HepG2 (cell line): ENCODE data around the gene ATIC. TPM values are rescaled to one million over a fixed set of nuclear protein-coding genes. Genes with fewer than 3 reads are reported as not detected.
A peak's percentile ranks its signal among the peaks of the same experiment; 100 is the strongest.
"Not testable (repeated sequence)": the region's sequence is repeated elsewhere in the genome, so short reads cannot be mapped to it uniquely, and the experiment has no call there.

Experiments
- ATAC-seq: fragments of 200-7000 bp; cut with Tn5 transposase; 3 replicates; pipeline ENCODE4 v1.9.1; 2020; ENCODE audit warnings: mild to moderate bottlenecking, moderate library complexity
- BruUV-seq: library from RNA; stranded (reverse); fragments of 400-500 nt; replicated peaks from 2 replicates; lab custom pipeline; 2021; lab: Mats Ljungman, UMichigan
- CTCF ChIA-PET: fragments of 300-600 bp; formaldehyde crosslinking; extraction: SDS; loops from one replicate; lab custom pipeline; 2021; ENCODE audit warnings: low total read pairs, inconsistent platforms, low intra/inter-chr PET ratio; lab: Yijun Ruan, JAX
- POLR2A ChIA-PET: fragments of 350-600 bp; sonication (Branson Sonifier 250); formaldehyde crosslinking; loops from one replicate; lab custom pipeline; 2020; ENCODE audit warnings: antibody characterized with exemption, inconsistent platforms; lab: Yijun Ruan, JAX
- DNase-seq: peaks from one replicate; pipeline ENCODE4 v3.0.0-alpha.2; 2015; ENCODE audit warnings: low spot score
- FAIRE-seq: peaks from 3 replicates; lab custom pipeline; 2011; peaks lifted over from hg19 to GRCh38; lab: Jason Lieb, UNC
- H2AFZ ChIP-seq: one replicate; pipeline ENCODE4 v1.6.1; 2011; ENCODE audit warnings: low read length, inconsistent platforms
- H3K27ac ChIP-seq: fragments of 300-600 bp; 3 replicates; pipeline ENCODE4 v1.8.0; 2011; ENCODE audit warnings: mixed run types, mild to moderate bottlenecking, mixed read lengths, low read length, inconsistent platforms; ENCODE audit not compliant: insufficient read depth; ENCODE audit errors: extremely low read length
- H3K27me3 ChIP-seq, 2 experiments: fragments of 200-600 bp in 1 of 2; 2 replicates in 1 of 2; 3 replicates in 1 of 2; pipeline versions ENCODE4 v1.6.0 to v1.8.0; 2011; ENCODE audit warnings: low read length in 2 of 2, mild to moderate bottlenecking in 2 of 2, moderate library complexity in 2 of 2, inconsistent platforms in 1 of 2; ENCODE audit not compliant: insufficient read depth in 2 of 2, control insufficient read depth in 1 of 2
- H3K36me3 ChIP-seq, 2 experiments: fragments of 200-600 bp in 1 of 2; replicated peaks in 1 of 2; 2 replicates in 1 of 2; 3 replicates in 1 of 2; pipeline versions ENCODE4 v1.5.1 to v1.8.0; 2011; ENCODE audit warnings: low read length in 2 of 2, inconsistent platforms in 1 of 2; ENCODE audit not compliant: insufficient read depth in 2 of 2, control insufficient read depth in 1 of 2
- H3K4me1 ChIP-seq: 2 replicates; pipeline ENCODE4 v1.5.1; 2012; ENCODE audit warnings: low read length, inconsistent platforms; ENCODE audit not compliant: insufficient read depth
- H3K4me2 ChIP-seq: 2 replicates; pipeline ENCODE4 v1.6.0; 2011; ENCODE audit warnings: low read depth, low read length, inconsistent platforms
- H3K4me3 ChIP-seq, 3 experiments: fragments of 200-600 bp in 1 of 3; sonication (generic), shearing (Covaris generic) in 1 of 3; replicated peaks in 1 of 3; 2 replicates each; pipeline ENCODE4 v1.5.1; 2011 to 2016; ENCODE audit warnings: low read length in 3 of 3, inconsistent platforms in 2 of 3, low read depth in 2 of 3, mild to moderate bottlenecking in 2 of 3, control low read depth in 1 of 3, mixed read lengths in 1 of 3; ENCODE audit not compliant: insufficient read depth in 1 of 3
- H3K79me2 ChIP-seq: one replicate; pipeline ENCODE4 v1.6.1; 2011; ENCODE audit warnings: low read length, inconsistent platforms; ENCODE audit not compliant: insufficient read depth
- H3K9ac ChIP-seq: 2 replicates; pipeline ENCODE4 v1.6.0; 2011; ENCODE audit warnings: mild to moderate bottlenecking, low read depth, low read length, inconsistent platforms; ENCODE audit not compliant: insufficient read depth
- H3K9me3 ChIP-seq: 2 replicates; pipeline ENCODE4 v1.5.1; 2012; ENCODE audit warnings: mild to moderate bottlenecking, low read length
- H4K20me1 ChIP-seq: 2 replicates; pipeline ENCODE4 v1.6.0; 2011; ENCODE audit warnings: inconsistent platforms, mild to moderate bottlenecking, low read length, moderate library complexity; ENCODE audit not compliant: insufficient read depth
- MBD4 ChIP-seq: IDR thresholded peaks from 2 replicates; pipeline ENCODE4 v1.6.1; 2012; ENCODE audit warnings: low read length, inconsistent platforms, borderline replicate concordance
- NKX3-1 ChIP-seq: sonication (generic); formaldehyde crosslinking; IDR thresholded peaks from 2 replicates; pipeline ENCODE4 v1.5.0; 2020; ENCODE audit warnings: missing genetic modification reagents
- PAF1 ChIP-seq: IDR thresholded peaks from 2 replicates; pipeline ENCODE4 v1.6.1; 2016; ENCODE audit warnings: missing genetic modification reagents, missing compliant biosample characterization
- POLR2A ChIP-seq, 2 experiments: IDR thresholded peaks; 2 replicates each; pipeline ENCODE4 v1.6.1; 2011; ENCODE audit warnings: low read depth in 2 of 2, low read length in 2 of 2, mild to moderate bottlenecking in 1 of 2, moderate library complexity in 1 of 2; ENCODE audit not compliant: insufficient read depth in 1 of 2
- POLR2AphosphoS5 ChIP-seq: IDR thresholded peaks from 2 replicates; pipeline ENCODE4 v1.6.1; 2012; ENCODE audit warnings: low read depth, low read length
- POLR2G ChIP-seq: fragments of 200-400 bp; formaldehyde crosslinking; IDR thresholded peaks from 2 replicates; pipeline ENCODE4 v1.6.1; 2018; ENCODE audit warnings: mild to moderate bottlenecking, low read depth, low read length, moderate library complexity
- RAD21 ChIP-seq: fragments of 450-650 bp; formaldehyde crosslinking; IDR thresholded peaks from 2 replicates; pipeline ENCODE4 v1.5.0; 2020; ENCODE audit warnings: mild to moderate bottlenecking
- RBM22 ChIP-seq: fragments of 200-400 bp; formaldehyde crosslinking; optimal IDR thresholded peaks from 2 replicates; pipeline ENCODE3; 2017; ENCODE audit warnings: mild to moderate bottlenecking, low read length, moderate library complexity
- RELA ChIP-seq: sonication (generic); formaldehyde crosslinking; IDR thresholded peaks from 2 replicates; pipeline ENCODE4 v1.4.0; 2020; ENCODE audit warnings: missing genetic modification reagents
- SALL1 ChIP-seq: sonication (generic); formaldehyde crosslinking; IDR thresholded peaks from 2 replicates; pipeline ENCODE4 v1.8.0; 2022; ENCODE audit warnings: mild to moderate bottlenecking, missing genetic modification reagents
- SRSF4 ChIP-seq: fragments of 200-400 bp; formaldehyde crosslinking; IDR thresholded peaks from one replicate; pipeline ENCODE4 v1.6.1; 2018; ENCODE audit warnings: mild to moderate bottlenecking, low read depth, low read length, moderate library complexity; ENCODE audit not compliant: poor library complexity, severe bottlenecking
- THAP9 ChIP-seq: sonication (generic); formaldehyde crosslinking; IDR thresholded peaks from 2 replicates; pipeline ENCODE4; 2020; ENCODE audit warnings: missing genetic modification reagents, mild to moderate bottlenecking, borderline replicate concordance
- ZC3H13 ChIP-seq: sonication (generic); formaldehyde crosslinking; IDR thresholded peaks from 2 replicates; pipeline ENCODE4 v1.8.1; 2023; ENCODE audit warnings: mild to moderate bottlenecking, missing genetic modification reagents, moderate library complexity
- ZMYM4 ChIP-seq: sonication (generic); formaldehyde crosslinking; IDR thresholded peaks from 2 replicates; pipeline ENCODE4 v1.8.1; 2023; ENCODE audit warnings: mild to moderate bottlenecking, missing genetic modification reagents
- ZNF317 ChIP-seq: sonication (generic); formaldehyde crosslinking; IDR thresholded peaks from 2 replicates; pipeline ENCODE4 v1.5.0; 2020; ENCODE audit warnings: mild to moderate bottlenecking, missing genetic modification reagents
- ZNF367 ChIP-seq: sonication (generic); formaldehyde crosslinking; IDR thresholded peaks from 2 replicates; pipeline ENCODE4 v1.4.0; 2020; ENCODE audit warnings: missing genetic modification reagents, borderline replicate concordance
- ZNF562 ChIP-seq: sonication (generic); formaldehyde crosslinking; IDR thresholded peaks from 2 replicates; pipeline ENCODE4 v1.8.0; 2022; ENCODE audit warnings: missing genetic modification reagents, borderline replicate concordance
- ZNF605 ChIP-seq: sonication (generic); formaldehyde crosslinking; IDR thresholded peaks from 2 replicates; pipeline ENCODE4 v1.8.0; 2022; ENCODE audit warnings: mild to moderate bottlenecking, missing genetic modification reagents
- WGBS: methylation state at CpG from one replicate; pipeline ENCODE4 v1.1.6; 2017; ENCODE audit warnings: low lambda C conversion rate; 5-methylcytosine and 5-hydroxymethylcytosine counted together
- in situ Hi-C: cut with HindIII; loops from 2 replicates; pipeline ENCODE4 v1.10.0; 2017; ENCODE audit warnings: low pct_unique_long_range_greater_than_20kb; ENCODE audit not compliant: extremely low pct_ligation_motif_present
- intact Hi-C: fragments of 100-400 bp; cut with micrococcal nuclease; formaldehyde crosslinking; loops from one replicate; pipeline ENCODE4 v1.10.0; 2022; ENCODE audit not compliant: unreplicated experiment
- polyA plus RNA-seq, 8 experiments: library from polyadenylated mRNA; depleted of rRNA in 3 of 8; stranded (reverse) in 7 of 8; unstranded in 1 of 8; fragments of >200 nt; fragmentation: Illumina TruSeq in 4 of 8; extraction: Trizol in 4 of 8; gene quantifications; 2 replicates each; pipeline versions ENCODE4 v1.2.1 to v1.2.3, GENCODE V29; 2011 to 2016; ENCODE audit warnings: low read depth in 4 of 8, missing spikeins in 1 of 8, mixed read lengths in 1 of 8; ENCODE audit not compliant: insufficient read depth in 1 of 8
- total RNA-seq, 5 experiments: library from RNA; depleted of rRNA; stranded (reverse); fragments of >200 nt; fragmentation: Illumina TruSeq; extraction: Trizol; gene quantifications; 2 replicates each; pipeline ENCODE4 v1.2.3, GENCODE V29; 2016; ENCODE audit warnings: low read depth in 1 of 5
- TF ChIP-seq, protein P1 (sequence below): sonication (generic); formaldehyde crosslinking; IDR thresholded peaks from 2 replicates; pipeline ENCODE4 v1.4.0; 2020; ENCODE audit warnings: missing genetic modification reagents, mild to moderate bottlenecking, borderline replicate concordance
- TF ChIP-seq, protein P2 (sequence below): sonication (generic); formaldehyde crosslinking; IDR thresholded peaks from 2 replicates; pipeline ENCODE4 v1.8.1; 2022; ENCODE audit warnings: mild to moderate bottlenecking, missing genetic modification reagents

The ATIC gene
- total and polyA plus RNA-seq, 2 of the 13 experiments (the other 11 are each of a cell fraction or from before 2014, with no cell fraction given): 89.8 to 146 TPM

GRCh38 chr2:215359576-215359922 lies 47.7 kb downstream of the ATIC start (continued):
- TF ChIP-seq THAP9 (CRISPR knock-in tag) (no peak), ZNF367 (CRISPR knock-in tag) (no peak), RELA (CRISPR knock-in tag) (no peak), SRSF4 (peak; percentile 58)
- TF ChIP-seq, protein P1, sequence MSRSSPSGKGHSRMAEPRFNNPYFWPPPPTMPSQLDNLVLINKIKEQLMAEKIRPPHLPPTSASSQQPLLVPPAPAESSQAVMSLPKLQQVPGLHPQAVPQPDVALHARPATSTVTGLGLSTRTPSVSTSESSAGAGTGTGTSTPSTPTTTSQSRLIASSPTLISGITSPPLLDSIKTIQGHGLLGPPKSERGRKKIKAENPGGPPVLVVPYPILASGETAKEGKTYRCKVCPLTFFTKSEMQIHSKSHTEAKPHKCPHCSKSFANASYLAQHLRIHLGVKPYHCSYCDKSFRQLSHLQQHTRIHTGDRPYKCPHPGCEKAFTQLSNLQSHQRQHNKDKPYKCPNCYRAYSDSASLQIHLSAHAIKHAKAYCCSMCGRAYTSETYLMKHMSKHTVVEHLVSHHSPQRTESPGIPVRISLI (CRISPR knock-in tag): no peak

- H3K27me3 ChIP-seq, DNase-seq, BruUV-seq, FAIRE-seq, H3K9me3 ChIP-seq, H3K4me2 ChIP-seq, in situ Hi-C loops, H3K4me3 ChIP-seq, intact Hi-C loops, H3K4me1 ChIP-seq, H3K27ac ChIP-seq, ATAC-seq, H3K9ac ChIP-seq, H3K79me2 ChIP-seq, H2AFZ ChIP-seq, POLR2A ChIA-PET: not testable (repeated sequence)
- H3K36me3 ChIP-seq: peaks cover 30 to 47% of the 10 kb centered on the region in 2 experiments
- H4K20me1 ChIP-seq: peaks cover 36% of the 10 kb centered on the region
- CTCF ChIA-PET: interaction anchor here (0.7 kb wide), 1 partner anchor 91 kb away, joined by 3 read pairs; no protein-coding TSS in a partner anchor
- 100% methylated on average over 3 of the region's 3 CpGs for WGBS
- TF ChIP-seq NKX3-1 (CRISPR knock-in tag) (0 out of 2 replicates have a peak, but pooled peaks have one; percentile 7), PAF1 (CRISPR knock-in tag) (peak; percentile 96), ZC3H13 (CRISPR knock-in tag) (0 out of 2 replicates have a peak, but pooled peaks have one; percentile 30), POLR2G (peak; percentile 49; the same call in 1 of the 2 replicates), POLR2A (IDR thresholded peaks at IDR 0.05; ENCODE audit: insufficient read depth in 1 of 2, low read depth in 2 of 2, low read length in 2 of 2) (peak; percentile 27 to 32; a peak in 1 of 4 replicates), POLR2AphosphoS5 (peak; percentile 51), MBD4 (peak; percentile 43; the same call in 1 of the 2 replicates), ZNF562 (CRISPR knock-in tag) (0 out of 2 replicates have a peak, but pooled peaks have one; percentile 42), RAD21 (peak; percentile 19; the same call in 1 of the 2 replicates), SALL1 (peak; percentile 41; the same call in 1 of the 2 replicates), ZNF317 (0 out of 2 replicates have a peak, but pooled peaks have one; percentile 16), ZMYM4 (CRISPR knock-in tag) (0 out of 2 replicates have a peak, but pooled peaks have one; percentile 18), ZNF605 (peak; percentile 46; the same call in 1 of the 2 replicates), RBM22 (peak; percentile 98)
- TF ChIP-seq, protein P2, sequence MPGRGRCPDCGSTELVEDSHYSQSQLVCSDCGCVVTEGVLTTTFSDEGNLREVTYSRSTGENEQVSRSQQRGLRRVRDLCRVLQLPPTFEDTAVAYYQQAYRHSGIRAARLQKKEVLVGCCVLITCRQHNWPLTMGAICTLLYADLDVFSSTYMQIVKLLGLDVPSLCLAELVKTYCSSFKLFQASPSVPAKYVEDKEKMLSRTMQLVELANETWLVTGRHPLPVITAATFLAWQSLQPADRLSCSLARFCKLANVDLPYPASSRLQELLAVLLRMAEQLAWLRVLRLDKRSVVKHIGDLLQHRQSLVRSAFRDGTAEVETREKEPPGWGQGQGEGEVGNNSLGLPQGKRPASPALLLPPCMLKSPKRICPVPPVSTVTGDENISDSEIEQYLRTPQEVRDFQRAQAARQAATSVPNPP: peak; percentile 36; the same call in 1 of the 2 replicates
These were observed 48.2 kb downstream of the ATIC start for GRCh38 chr2:215360059-215360458.
